NCI-H1436 treated with DMSO at 0.1 percent for 48 hours (cell line): Measurements from ENCODE around the gene GPRC5C.
"Not testable (repeated sequence)": the region's sequence is repeated elsewhere in the genome, so short reads cannot be mapped to it uniquely, and the experiment has no call there.

Experiments
- DNase-seq: peaks from one replicate; lab custom pipeline; 2025; lab: John Stamatoyannopoulos, UW

The GPRC5C gene

DNA sequence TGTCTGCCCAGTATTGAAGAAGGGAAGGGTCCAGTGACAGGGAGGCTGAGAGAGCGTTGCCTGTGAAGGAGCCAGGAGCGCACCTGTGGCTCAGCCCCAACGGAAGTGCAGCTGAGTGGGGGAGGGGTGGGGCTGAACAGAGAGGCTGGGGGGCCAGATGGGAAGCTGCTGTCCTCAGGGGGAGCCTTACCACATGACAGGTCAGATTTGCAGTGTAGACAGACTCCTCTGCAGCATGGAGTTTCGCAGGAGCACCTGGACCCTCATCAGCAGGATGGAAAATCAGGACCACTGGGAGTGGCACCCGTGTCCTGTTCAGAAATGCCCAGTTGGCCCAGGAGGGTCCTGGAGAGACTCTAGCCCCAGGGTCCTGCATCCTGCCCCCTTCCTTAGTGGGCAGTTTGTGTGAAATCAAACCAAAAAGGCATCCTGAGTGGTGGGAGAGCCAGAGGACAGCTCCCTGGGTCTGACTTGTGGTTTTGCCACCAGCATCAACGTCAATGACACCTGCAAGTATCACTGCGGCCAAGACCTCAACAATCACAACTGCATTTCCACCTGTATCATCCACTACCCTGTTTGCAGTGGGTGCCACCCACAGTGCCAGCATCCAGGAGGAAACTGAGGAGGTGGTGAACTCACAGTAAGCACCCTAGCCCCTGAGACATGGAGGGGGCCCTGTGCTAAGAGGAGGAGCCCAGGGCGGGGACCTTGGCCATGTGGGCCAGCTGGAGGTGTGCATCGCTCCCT, 42.3 kb downstream of the GPRC5C start:
- no peak for DNase-seq

DNA sequence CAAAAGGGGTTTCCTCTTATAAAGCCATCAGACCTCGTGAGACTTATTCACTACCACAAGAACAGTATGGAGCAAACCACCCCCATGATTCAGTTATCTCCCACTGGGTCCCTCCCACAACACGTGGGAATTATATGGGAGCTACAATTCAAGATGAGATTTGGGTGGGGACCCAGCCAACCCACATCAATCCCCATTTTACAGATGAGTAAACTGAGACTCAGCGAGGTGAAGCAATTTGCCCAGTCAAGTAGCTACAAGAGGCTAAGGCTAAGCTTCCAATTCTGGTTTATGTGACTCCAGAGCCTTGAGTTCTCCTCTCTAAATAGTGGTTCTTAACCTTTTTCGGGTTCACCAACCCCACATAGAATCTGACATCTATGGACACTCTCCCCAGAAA, 43.3 kb downstream of the GPRC5C start:
- DNase-seq, result no peak

DNA sequence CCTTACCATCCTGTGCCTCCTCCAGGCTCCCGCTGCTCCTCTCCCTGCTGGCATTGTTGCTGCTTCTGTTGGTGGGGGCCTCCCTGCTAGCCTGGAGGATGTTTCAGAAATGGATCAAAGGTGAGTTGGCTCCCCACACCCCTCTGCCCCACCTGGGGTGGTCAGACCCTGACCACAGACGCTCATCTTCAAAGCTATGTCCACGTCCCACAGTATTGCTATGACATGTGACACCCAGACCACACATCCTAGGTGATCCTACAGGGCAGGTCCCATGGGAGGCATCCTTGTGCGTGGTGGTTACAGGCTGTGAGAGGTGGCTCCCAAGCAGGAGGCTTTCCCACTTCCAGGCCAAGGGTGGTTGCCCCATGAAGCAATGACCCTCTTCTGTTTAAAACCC, 45.5 kb downstream of the GPRC5C start:
- DNase-seq, result no peak

DNA sequence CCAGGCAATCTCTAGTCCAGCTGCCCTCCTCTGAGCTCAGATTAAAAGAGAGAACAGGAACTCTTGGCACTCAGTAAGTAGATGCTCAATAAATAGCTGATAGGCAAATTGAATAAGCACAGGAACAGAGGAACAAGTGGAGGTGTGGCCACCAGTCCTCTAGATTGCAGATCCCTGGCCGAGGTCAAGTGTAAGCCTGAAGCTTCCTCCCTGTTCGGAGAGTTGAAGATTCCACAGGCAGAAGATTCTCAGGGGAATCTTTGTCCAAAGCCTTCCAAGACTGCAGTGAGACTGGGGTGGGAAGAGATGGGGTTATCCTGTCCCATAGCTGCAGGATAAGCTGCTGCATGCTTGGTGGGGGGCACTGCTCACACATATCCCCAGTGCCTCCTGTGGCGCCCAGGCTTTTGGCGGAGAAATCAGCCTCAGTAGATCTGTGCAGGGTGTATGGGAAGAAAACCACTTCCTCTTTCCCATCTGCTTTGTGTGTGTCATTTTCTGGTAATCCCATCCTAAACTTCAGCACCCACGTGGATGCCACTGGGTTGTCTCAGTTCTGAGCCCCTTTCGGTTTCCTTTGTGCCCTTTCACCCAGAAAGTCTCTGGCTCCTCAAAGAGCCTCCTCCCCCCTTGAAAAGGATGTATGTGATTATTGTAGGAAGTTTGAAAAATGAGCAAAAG, 46.7 kb downstream of the GPRC5C start:
- DNase-seq, result no peak

DNA sequence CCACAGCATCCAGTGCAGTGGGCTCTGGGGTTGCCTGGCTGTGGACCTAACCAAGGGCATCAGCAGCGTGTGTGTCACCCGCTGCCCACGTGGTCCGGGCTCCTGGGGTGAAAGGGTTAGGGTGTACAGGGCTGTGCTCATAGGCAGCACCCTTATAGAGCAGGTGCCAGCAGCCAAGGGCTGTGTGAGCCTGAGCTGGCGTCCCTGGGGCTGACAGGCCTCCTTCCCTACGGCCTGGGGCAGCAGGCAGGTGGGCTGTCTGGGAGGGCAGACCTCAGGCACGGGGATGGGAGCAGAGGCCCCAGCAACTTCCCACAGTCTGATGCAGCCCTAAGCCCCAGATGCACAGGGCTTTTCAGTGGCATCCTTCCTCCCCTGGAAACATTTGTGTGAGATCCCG, 48.4 kb downstream of the GPRC5C start:
- no peak for DNase-seq

DNA sequence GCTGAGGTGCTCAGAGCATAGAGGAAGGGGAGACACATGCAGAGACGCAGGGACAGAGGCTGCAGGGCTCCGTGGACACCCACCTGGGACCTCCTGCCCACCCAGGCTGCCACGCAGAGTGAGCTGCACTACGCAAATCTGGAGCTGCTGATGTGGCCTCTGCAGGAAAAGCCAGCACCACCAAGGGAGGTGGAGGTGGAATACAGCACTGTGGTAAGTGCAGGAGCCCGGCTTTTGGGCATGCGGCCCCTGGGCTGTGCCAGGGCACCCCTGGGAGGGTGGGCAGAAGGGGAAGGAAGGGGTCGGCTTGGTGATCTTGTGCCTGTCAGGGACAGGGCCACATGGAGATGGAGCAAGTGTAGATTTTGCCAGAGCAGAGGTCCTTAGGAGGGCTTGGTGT, 49.7 kb downstream of the GPRC5C start:
- DNase-seq, result no peak

DNA sequence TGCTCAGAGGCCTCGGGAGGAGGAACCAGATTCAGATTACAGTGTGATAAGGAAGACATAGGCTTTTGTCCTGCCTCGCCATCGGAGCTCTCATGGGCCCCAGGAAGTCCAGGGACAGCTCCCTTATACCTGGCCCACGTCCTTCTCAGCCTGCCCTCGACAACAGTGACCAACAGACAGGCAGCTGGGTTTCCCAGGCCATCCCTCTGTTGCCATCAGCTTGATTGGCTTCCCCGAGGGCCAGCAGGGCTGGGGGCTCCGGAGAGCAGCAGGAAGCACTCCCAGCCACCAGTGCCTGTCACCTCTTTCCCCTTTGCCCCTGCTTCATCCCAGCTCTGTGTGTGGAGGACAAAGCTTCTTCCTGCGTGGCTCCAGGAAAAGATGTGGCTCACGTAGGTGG, 52.2 kb downstream of the GPRC5C start:
- DNase-seq, result no peak

DNA sequence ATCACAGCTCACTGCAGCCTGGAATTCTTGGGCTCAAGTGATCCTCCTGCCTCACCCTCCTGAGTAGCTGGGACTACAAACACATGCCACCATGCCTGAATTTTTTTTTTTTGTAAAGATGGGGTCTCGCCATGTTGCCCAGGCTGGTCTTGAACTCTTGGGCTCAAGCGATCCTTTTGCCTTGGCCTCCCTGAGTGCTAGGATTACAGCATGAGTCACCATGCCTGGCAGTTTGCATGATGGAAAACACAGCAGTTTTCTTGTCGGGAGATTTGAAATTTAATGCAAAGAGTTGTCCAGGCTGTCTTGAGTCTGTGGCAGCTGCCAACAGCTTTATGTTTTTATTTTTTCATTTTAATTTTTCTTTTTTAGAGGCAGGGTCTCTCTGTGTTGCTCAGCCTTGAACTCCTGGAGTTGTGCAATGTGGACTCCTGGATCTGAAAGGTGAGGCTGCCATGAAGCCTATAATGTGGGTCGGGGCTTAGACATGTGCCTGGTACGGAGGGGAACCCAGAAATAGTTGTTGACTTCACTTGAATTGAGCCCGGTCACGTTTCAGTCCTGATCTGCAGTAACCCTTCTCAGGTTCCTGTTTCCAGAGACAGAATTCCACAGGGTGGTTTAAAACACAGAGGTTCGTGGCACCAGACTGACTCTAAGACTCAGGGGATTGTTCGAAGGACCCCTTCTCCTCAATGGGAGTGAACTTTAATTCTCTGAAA, 53.3 kb downstream of the GPRC5C start:
- no peak for DNase-seq

DNA sequence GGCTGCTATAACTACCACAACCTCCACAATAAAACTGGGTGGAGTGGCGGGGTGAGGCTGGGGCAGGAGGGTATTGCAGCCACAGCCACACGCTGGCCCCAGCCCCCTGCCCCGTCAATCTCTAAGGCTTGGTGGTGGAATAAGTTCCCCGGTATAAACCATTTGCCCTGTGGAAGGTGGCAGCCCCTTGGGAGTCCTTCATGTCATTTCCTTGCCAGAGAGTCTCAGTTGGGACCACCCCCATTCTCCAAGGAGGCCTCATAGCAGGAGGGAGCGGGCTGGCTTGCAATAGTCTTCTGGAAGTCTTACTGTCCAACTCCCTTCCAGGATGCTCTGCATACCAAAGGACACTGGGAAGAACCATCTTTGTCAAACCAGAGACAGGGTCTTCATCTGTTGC, 54.0 kb downstream of the GPRC5C start:
- no peak for DNase-seq

DNA sequence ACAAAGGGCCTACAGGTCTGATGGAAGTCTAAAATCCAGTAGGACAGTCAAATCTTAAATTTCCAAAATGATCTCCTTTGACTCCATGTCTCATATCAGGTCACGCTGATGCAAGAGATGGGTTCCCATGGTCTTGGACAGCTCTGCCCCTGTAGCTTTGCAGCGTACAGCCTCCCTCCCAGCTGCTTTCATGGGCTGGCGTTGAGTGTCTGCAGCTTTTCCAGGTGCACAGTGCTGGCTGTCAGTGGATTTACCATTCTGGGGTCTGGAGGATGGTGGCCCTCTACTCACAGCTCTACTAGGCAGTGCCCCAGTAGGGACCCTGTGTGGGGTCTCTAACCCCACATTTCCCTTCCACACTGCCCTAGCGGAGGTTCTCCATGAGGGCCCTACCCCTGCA, 56.4 kb downstream of the GPRC5C start:
- DNase-seq, result not testable (repeated sequence)

DNA sequence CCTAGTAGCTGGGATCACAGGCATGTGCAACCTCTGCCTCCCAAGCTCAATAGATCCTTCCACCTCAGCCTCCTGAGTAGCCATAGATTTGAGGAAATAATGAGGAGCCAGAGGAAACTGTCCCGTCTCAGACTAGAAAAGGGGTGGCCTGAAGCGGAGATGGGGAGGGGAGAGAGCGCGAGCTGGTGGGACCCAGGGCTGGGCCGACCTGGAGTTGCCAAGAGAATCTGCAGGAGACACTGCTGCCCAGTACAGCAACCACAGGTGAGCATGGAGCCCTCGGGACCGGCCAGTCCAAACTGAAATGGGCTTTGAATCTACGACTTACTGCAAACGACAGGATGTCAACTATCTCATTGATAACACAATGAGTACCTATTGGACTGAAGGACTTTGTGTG, 58.8 kb downstream of the GPRC5C start:
- no peak for DNase-seq

DNA sequence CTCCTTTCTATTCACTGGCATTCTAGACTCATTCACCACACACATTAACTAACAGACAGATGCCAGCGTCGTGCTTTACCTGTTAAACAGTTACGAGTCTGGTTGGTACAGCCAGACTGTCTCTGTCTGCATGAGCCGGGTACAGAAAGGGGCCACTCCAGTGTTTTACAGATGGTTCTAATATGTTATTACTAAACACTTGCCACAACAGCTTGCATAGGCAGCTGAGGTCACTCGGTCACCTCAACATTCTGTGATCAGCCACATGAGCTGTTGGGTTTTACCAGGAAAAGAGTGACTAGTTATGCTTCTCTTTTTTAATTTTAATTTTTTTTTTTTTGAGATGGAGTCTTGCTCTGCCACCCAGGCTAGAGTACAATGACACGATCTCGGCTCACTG, 59.7 kb downstream of the GPRC5C start:
- no peak for DNase-seq

DNA sequence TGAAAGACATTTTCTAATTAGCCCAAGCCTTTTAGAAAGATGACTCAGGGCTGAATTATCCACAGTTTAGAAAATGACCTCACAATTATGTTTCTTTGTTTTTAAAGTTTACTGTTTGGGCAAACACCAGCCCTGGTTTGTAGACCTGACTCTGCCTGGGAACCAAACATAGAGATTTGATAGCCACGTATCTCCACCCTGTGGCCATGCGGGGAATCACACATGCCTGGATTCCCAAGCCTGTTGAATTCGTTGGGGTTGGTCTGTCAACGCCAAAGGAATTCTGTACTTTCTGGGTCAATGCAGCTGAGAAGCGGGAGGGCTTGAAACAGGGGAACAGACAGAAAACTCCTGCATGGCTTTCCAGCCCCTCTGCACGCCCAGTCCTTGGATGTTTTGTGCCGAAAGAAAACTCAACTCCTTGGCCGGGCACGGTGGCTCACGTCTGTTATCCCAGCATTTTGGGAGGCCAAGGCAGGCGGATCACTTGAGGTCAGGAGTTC, 61.5 kb downstream of the GPRC5C start:
- no peak for DNase-seq
